A673 (cell line): Measurements from ENCODE around the gene DAB2IP.

ENCODE experiments used
- EZH2 ChIP-seq: fragments of 200-600 bp; sonication (generic); IDR thresholded peaks from 2 replicates; pipeline ENCODE4 v1.6.1; 2017; ENCODE audit warnings: borderline replicate concordance, low read depth, mild to moderate bottlenecking, mixed read lengths, antibody characterized with exemption, low read length; ENCODE audit not compliant: poor library complexity, severe bottlenecking
- TF ChIP-seq, protein P1 (sequence below): fragments of 300-800, 200-600 bp; sonication (generic); conservative IDR thresholded peaks from 2 replicates; pipeline ENCODE4 v1.5.1; 2017; ENCODE audit warnings: low read depth, mild to moderate bottlenecking, antibody characterized with exemption, low read length, moderate library complexity, mixed read lengths

DNA sequence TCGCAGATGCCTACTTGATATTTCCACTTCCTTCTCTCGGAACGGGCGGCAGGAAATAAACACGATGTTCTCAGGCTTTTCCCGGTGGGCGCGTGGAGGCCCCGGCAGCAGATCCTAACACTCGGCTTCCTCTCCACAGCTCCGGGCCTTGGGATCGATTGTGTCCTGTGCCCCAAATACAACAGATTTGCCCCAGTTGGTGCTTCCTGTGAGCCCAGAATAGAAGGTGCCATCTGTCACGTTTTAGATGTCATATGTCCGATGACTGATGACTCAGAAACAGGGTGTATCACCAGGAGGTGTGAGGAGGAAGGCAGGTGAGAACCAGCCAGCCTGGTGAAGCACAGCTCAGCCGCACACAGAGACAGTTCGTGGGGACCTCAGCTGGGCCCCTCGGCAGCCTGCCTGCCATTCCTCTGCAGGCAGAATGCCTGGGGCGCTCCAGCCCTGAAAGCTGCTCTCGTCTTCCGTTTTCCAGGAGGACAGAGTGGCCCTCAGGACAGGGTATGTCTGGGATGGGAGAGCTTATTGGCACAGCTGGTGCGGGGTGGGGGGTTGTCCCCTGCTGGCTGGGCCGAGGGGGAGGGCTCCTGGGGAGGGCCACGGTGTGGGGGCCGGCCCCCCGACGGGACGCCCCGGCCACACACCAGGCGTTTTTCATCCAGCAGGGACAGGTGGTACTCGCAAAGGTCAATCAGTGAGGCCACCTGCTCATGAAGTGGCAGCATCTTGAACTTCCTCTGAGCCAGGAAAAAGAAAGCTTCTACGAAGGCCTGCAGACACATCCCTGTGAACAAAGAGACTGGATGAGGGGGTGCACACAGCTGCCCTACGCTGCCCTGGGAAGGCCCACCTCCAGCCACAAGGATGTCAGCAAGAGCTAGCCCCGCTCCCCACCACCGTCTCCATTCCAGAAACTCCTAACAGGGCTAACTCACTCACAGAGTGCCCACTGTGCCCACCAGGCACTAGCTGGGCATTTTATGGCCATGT is 171.0 kb downstream of the DAB2IP start:
- TF ChIP-seq, protein P1, sequence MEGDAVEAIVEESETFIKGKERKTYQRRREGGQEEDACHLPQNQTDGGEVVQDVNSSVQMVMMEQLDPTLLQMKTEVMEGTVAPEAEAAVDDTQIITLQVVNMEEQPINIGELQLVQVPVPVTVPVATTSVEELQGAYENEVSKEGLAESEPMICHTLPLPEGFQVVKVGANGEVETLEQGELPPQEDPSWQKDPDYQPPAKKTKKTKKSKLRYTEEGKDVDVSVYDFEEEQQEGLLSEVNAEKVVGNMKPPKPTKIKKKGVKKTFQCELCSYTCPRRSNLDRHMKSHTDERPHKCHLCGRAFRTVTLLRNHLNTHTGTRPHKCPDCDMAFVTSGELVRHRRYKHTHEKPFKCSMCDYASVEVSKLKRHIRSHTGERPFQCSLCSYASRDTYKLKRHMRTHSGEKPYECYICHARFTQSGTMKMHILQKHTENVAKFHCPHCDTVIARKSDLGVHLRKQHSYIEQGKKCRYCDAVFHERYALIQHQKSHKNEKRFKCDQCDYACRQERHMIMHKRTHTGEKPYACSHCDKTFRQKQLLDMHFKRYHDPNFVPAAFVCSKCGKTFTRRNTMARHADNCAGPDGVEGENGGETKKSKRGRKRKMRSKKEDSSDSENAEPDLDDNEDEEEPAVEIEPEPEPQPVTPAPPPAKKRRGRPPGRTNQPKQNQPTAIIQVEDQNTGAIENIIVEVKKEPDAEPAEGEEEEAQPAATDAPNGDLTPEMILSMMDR = no peak
- TF ChIP-seq EZH2 = no peak
